GM19395 (cell line): ENCODE measurements around the gene GPATCH2.
"Not testable (repeated sequence)": the region's sequence is repeated elsewhere in the genome, so short reads cannot be mapped to it uniquely, and the experiment has no call there.

ENCODE experiments used
- ATAC-seq: cut with Tn5 transposase; IDR thresholded peaks from one replicate; pipeline ENCODE4 v1.9.1; 2021; ENCODE audit warnings: mild to moderate bottlenecking, moderate library complexity; ENCODE audit not compliant: unreplicated experiment

Gene GPATCH2

DNA sequence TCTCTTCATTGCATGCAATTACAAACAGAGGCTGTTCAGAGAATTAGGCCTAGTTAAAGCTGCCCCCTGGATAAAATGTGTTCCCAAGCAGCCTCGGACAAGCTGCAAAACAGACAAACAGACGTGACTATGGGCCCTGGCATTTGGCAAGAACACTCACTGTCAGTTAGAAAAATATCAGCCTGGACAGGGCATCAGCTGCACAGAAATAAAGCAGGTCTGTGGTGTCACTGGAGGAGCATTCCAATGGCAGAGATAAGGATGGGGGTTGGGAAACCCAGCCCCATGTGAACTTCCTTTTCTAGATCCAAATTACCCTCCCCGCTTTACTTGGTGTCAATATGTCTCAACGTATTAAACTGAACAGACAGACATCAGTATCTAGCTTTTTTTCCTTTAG lies 177.1 kb downstream of the GPATCH2 start:
- no peak for ATAC-seq

DNA sequence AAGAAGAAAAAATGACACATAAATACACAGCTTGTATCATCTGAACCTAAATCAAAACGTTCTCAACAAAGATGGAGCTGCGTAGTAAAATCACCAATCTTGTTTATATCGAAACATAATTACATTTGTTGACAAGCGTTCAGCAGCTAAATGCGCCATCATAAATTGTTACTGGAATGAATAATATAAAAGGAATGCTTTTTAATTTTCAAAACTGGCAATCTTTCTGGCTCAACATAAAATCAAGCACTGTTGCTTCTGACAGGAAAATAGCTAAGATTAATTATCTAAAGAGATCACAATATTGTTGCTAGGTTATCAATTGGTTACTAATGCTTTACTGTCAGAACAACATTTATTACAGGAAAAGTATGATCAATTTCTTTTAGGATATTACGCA lies 181.5 kb downstream of the GPATCH2 start:
- no peak for ATAC-seq

DNA sequence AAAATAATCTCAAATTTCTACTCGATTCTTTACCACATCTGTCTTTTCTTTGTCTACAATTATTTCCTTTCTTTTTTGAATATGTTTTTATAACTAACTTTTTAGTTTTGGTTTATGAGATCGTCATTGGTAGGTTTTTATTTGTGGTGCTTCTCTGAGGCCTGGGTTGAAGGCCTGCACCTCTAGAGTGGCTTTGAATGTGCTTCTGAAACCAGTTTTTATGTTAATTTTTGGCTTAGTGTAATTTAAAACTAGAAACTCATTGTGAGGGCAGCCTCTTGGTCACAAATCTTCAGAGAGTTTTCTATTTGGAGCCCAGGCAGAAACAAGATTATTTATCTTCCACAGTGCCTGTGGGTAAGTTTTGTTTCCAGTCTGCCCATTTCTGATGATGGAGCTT lies 187.0 kb downstream of the GPATCH2 start:
- no peak for ATAC-seq

DNA sequence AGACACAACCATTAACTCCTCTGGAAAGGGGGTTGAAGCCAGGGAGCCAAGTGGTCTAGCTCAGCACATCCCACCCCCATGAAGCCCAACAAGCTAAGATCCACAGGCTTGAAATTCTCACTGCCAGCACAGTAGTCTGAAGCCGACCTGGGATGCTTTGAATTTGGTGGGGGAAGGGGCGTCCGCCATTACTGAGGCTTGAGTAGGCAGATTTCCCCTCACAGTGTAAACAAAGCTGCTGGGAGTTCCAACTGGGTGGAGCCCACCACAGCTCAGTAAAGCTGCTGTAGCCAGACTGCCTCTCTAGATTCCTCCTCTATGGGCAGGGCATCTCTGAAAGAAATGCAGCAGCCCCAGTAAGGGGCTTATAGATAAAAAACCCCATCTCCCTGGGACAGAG lies 193.5 kb downstream of the GPATCH2 start:
- ATAC-seq = no peak

DNA sequence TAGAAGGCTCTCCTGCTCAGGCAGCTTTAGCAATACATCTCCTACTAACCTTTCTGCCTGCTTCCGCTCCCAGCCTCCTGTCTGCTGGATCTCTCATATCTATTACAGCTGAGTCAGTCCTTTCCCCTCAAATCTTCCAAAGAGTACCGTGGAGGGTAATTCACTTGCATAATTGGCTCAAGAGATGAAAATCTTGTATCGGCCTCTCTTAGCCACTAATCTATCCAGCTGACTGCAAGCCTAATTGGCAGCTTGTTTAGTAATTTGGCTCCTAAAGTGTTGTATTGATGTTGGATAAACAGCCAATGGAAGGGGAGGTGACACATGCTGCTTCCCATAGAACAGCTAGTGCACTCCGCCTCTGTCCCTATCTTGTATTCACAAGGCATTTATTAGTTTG lies 195.7 kb downstream of the GPATCH2 start:
- no peak for ATAC-seq

DNA sequence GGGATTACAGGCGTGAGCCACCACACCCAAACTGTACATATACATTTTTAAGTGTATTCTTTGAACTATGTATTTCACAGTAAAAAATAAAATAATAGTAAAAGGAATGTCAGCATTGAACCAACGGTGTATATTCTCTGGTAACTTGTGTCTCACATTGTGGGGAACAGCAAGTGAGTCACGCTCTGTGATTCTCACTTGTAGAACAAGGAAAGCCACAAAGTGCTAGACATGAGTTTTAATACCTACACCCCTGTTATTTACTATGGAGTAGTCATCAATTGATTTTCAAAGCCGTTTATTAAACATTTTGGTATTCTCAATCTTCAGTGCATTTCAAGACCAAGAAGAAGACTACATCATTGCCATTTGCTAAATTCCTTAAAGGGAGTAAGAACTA lies 197.2 kb downstream of the GPATCH2 start:
- no peak for ATAC-seq

DNA sequence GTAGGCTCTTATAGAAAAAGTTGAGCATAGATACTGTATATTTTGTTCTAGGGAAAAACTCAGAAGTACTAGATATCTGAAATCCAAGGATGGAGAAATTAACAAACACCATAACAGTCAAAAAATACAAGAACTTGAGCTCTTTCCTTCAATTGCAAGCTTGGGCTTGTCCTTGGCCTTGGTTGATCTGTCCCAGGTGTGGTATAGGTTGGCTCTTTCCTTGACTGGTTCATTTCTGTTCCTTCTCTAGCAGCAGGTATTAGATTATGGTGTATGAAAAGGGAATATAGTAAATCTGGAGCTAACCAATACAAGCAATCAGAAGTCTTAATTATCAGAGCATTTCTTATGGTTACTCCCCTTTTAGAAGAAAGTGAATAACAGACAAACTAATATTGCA lies 198.6 kb downstream of the GPATCH2 start:
- no peak for ATAC-seq

DNA sequence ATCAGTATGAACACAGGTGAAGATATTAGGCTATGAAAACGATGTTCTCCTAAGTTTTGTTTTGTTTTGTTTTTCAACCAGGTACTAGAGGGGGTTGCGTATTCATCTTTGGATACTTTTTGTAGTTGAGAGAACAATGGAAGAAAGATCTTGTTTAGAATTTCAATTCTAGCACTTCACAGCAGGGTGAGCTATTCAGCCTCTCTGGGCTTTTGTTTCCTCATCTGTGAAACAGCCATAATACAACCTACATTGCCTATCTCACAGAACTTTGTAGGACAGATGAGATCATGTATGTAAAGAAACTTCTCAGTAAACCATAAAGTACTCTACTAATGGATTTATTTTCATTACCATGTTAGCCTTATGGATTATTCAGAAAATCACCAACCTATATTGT lies 199.5 kb downstream of the GPATCH2 start:
- no peak for ATAC-seq

DNA sequence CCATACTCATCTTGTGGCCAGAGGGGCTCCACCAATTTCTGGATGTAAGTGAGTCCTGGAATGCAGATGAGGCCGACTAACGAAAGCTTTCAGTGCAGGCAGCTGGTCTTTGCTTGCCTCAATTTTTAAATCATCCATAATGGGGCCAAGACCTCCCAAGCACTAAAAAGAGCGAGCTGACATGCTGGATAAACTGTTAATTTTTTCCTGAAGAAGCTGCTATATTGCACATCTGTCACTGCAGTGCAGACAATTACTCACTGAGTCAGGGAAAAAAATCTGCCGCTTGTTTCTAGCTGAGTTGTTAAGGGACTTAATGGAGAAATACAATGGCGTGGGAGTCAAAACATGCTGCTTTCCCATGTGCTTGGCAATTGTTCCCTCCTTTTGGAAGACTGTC lies 205.5 kb downstream of the GPATCH2 start:
- ATAC-seq = no peak

DNA sequence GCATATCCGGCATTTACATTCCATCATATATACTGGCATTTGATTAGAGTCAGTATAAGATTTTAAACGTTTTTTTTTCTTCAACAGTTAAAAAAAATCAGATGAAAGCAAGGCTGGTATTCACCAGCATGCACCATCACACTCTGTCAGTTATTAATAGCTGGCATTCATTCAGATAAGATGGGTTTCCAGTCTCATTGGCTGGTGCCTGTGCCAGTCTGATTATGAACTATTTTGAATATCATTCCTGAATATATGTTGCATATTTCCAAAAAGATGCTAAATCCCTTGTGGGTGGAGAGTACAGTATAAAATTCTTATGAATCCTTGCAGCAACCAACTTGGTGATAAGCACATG lies 211.7 kb downstream of the GPATCH2 start:
- no peak for ATAC-seq

DNA sequence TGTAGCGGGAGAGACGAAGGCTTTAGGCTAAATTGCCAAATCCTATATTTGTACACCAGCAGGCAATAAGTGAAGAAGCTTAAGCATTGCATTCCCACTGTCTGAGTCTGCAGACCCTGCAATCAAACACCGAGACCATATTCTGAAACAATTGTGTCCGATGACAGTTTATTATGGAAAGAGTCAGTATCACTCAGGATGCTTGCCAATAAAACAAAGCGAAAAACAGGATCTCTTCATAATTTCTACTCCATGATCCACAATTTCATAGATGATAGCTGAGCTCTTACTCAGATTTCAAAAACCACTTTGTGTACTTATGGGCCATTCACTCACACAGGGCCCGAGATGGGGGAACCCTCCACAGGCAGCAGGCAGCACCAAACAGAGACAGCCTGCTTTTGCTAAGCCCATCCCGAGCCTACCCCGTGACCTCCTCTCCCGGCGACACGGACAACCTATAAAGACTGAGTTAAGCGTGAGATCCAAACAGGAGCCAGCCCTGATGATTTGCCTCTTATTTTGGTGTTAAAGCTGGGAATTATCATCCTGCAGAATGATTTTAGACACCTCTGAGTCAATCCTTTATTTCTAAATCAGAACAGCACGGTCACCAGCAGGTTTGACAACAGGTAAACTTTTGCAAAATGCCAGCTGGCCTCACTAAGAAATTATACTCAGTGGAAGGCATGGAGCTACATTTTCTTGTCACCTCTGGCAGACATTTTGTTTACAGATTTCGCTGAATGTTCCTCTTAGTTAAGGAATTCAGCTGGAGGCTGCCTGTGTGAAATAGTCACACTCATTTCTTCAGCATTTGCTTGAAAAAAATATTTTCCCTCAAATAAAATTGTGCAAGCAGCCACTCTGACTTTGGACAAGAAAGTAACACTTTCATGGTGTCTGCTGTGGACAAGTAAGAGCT lies 212.4 kb downstream of the GPATCH2 start:
- no peak for ATAC-seq

DNA sequence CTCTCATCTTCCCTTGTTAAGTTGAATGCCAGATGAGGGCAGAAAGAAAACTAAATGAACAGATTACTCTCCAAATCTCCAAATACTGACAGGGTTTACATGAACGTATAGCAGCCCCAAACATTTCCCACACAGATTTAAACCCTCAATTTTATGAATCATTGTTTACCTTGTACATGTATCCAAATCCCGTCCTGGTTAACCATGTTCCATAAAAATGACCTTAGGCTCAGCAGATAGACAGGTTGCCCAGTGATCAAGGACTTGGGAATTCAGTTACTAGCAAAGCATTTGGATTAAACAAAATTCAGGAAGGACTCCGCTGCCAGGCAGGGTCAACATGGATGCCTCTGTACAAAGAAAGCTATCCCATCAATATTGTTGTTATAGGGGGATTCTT lies 213.5 kb downstream of the GPATCH2 start:
- no peak for ATAC-seq

DNA sequence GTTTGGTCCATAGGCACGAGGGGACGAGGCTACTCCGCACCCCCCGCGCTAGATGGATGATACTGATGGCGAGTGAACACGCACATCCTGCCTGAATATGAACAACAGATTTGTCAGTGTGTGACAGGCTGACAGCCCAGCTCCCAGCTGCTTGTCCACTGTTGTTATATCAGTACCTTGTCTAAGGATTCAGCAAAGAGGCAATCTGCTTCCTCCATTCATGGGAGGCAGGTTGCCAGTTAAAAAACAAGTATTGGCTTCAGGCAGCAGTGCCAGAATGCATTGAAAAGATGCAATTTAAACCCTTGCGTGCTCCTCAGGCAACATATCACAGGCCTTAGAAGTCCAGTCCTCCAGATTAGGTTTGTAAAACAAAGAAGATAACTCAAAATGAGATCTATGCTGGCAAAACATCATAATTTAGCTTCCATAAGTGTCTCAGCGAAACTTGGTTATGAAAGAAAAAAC lies 223.3 kb downstream of the GPATCH2 start:
- ATAC-seq = no peak

DNA sequence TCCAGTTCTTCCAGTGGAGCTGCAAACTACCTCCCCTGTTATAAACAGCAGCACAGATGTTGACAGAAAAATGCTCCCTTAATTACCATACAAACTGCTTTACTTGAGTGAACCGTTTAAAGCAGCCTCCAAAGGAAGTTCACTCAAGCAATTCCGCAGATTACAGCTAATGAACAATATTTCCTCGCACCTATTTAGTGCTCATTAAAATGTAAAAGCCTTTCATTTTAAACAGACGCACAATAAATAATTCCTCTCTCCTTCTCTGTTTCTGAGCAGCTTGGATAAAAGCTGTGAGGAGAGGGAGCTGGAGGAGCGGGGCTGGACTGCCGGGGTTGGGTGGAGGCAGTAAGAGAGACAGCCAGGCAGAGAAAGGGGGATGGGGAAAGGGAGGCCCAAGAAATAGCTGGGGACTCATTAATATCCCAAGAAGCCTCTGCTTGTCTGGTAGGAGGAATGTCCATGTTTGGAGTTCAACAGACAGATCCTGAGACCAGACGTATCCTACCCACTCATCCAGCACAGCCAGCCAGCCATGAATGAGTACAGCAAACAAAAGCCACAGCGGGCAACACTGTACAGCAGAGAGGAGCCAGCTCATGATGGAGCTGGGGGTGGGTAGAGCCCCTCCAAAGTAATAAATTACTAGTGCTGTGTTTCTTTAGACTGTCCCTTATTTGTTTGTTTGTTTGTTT lies 227.7 kb downstream of the GPATCH2 start:
- no peak for ATAC-seq

DNA sequence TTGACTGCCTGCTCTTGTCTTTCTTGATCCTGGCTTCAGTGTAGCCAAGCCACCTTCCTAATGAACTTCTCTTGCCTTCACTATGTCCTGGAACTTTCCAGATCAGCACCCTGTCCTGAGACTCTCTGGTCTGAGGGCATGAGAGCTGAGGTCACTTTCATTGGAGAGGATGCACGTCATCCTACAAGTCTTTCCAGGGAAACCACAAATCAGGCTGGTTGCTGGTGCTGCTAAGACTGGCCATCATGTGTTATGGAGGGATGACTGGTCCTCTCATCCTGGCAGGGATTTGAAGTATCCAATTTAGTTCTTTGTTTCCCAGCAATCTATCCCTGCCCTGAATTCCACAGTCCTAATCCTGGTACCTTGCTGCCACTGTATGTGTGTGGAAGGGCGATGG lies 228.6 kb downstream of the GPATCH2 start:
- no peak for ATAC-seq

DNA sequence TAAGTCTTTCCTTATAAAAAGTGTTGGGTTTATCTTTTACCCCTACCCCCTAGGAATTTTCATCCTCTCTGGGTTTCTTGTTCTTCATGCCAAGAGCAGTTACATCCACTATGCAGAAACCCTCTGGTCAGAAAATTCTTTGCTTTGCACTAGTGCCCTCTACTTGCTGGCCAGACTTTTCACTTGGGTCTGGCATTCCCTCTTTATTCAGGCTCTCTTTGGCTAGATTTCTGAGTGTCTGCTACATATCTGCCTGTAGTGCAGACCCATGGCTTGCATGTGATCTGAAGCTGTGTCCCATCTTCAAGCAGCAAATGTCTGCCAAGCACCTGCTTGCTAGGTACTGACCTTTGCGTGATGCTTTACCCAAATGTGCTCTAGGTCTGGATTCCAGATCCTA lies 237.0 kb downstream of the GPATCH2 start:
- no peak for ATAC-seq

DNA sequence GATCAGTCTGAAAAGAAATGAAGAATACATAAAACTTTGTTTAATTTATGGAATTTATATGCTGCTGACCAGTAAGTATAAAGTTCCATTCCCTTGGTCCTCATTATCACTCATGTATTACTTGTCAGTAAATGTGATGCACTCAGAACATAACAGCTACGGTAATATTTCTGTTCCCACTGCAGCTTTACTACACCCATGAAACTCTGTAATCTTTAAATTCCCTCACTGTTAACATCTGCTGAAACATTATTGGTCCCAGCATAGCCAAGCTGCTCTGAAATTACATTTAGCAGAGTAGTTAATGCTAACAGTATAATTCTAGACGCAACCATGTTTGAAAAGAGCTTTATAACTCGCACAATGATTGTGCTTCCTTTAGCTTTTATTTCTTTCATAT lies 238.4 kb downstream of the GPATCH2 start:
- no peak for ATAC-seq

DNA sequence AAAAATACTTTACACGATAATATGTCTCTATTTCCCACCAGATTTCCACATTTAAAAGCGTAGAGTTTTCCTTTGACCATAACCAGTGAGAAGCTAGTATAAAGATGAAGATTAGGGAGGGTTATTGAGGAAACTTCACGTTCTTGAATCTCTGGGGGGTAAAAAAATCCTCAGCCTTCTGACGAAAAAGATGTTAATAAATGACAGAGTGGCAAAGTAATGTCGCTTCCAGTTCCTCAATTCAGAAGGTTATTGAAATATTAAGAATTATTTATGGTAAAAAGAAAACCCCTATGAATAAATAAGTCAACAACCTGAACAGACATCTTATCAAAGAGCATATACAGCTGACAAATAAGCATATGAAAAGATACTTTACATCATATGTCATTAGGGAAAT lies 241.0 kb downstream of the GPATCH2 start:
- ATAC-seq = peak; percentile 55

DNA sequence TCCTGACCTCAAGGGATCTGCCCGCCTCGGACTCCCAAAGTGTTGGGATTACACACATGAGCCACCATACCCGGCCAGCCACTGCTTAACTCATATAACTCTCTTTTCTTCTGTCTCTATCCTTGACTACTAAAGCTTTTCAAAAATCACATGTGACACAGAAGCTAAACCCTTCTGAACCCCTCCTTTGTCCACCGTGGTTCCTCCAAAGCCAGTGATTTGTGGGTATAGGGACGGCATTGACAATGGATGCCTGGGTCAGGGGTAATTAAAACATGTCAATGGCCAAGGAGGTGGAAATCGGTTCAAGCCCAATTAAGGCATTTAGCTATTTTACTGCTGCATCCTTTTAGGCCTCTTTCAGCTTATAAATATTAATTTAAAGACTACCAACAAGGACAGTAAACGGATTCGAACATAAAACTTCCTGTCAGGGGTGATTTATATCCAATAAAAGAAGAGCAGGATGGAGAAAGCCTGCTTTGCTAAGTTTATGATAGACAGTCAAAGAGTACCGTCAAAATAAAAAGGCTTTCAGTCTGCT lies 242.3 kb downstream of the GPATCH2 start:
- ATAC-seq = no peak

DNA sequence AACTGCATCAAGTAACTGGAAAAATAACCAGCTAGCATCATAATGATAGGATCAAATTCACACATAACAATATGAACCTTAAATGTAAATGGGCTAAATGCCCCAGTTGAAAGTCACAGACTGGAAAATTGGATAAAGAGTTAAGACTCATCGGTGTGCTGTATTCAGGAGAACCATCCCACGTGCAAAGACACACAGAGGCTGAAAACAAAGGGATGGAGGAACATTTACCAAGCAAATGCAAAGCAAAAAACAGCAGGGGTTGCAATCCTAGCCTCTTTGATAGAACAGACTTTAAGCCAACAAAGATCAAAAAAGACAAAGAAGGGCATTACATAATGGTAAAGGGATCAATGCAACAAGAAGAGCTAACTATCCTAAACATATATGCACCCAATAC lies 249.1 kb downstream of the GPATCH2 start:
- not testable (repeated sequence) for ATAC-seq

DNA sequence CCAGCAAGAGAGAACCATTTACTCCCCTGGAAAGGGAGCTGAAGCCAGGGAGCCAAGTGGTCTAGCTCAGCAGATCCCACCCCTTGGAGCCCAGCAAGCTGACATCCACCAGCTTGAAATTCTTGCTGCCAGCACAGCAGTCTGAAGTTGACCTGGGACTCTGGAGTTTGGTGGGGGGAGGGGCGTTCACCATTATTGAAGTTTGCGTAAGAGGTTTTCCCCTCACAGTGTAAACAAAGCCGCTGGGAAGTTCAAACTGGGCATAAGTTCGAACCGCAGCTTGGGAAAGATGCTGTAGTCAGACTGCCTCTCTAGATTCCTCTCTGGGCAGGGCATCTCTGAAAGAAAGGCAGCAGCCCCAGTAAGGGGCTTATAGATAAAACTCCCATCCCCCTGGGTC lies 251.1 kb downstream of the GPATCH2 start:
- ATAC-seq = not testable (repeated sequence)

DNA sequence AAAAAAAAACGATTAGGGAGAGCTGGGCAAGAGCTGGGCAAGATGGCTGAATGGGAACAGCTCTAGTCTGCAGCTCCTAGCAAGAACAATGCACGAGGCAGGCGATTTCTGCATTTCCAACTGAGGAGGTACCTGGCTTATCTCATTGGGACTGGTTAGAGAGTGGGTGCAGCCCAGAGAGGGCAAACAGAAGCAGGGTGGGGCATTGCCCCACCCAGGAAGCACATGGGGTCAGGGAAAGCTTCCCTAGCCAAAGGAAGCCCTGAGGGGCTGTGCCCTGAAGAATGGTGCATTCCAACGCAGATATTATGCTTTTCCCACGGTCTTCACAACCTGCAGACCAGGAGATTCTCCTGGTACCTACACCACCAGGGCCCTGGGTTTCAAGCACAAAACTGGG lies 251.6 kb downstream of the GPATCH2 start:
- ATAC-seq = no peak
